KMS-11 (cell line): Measurements from ENCODE around the gene STARD13.

Source experiments
- H2AFZ ChIP-seq: fragments of 200-600 bp; sonication (generic); 2 replicates; pipeline ENCODE4 v1.6.1; 2016; ENCODE audit warnings: antibody characterized with exemption, mixed run types, low read depth
- H3K27ac ChIP-seq: fragments of 200-600 bp; sonication (generic); 2 replicates; pipeline ENCODE4 v1.6.1; 2016; ENCODE audit warnings: mild to moderate bottlenecking, mixed run types
- H3K27me3 ChIP-seq: fragments of 200-600 bp; sonication (generic); 2 replicates; pipeline ENCODE4 v1.6.1; 2017; ENCODE audit warnings: mild to moderate bottlenecking, low read depth, mixed run types, moderate library complexity; ENCODE audit not compliant: insufficient read depth
- H3K36me3 ChIP-seq: fragments of 200-600 bp; sonication (generic); 2 replicates; pipeline ENCODE4 v1.6.1; 2017; ENCODE audit warnings: mild to moderate bottlenecking, mixed run types; ENCODE audit not compliant: insufficient read depth
- H3K4me1 ChIP-seq: fragments of 200-600 bp; sonication (generic); 2 replicates; pipeline ENCODE4 v1.6.1; 2016; ENCODE audit warnings: mild to moderate bottlenecking, low read depth, mixed run types; ENCODE audit not compliant: poor library complexity, severe bottlenecking
- H3K4me2 ChIP-seq: fragments of 200-600 bp; sonication (generic); 2 replicates; pipeline ENCODE4 v1.7.0; 2016; ENCODE audit warnings: mild to moderate bottlenecking, mixed run types
- H3K4me3 ChIP-seq: fragments of 200-600 bp; sonication (generic); IDR thresholded peaks from 2 replicates; pipeline ENCODE4 v1.6.1; 2017; ENCODE audit warnings: low read depth, low read length, mixed read lengths; ENCODE audit not compliant: insufficient read depth
- H3K79me2 ChIP-seq: fragments of 200-600 bp; sonication (generic); 2 replicates; pipeline ENCODE4 v1.6.1; 2016; ENCODE audit warnings: low read depth, mixed run types; ENCODE audit not compliant: insufficient read depth
- H3K9ac ChIP-seq: fragments of 200-600 bp; sonication (generic); 2 replicates; pipeline ENCODE4 v1.6.1; 2016; ENCODE audit warnings: mild to moderate bottlenecking, mixed run types
- H4K20me1 ChIP-seq: fragments of 200-600 bp; sonication (generic); 2 replicates; pipeline ENCODE4 v1.6.1; 2016; ENCODE audit warnings: mild to moderate bottlenecking, mixed run types; ENCODE audit not compliant: insufficient read depth
- TF ChIP-seq, protein P1 (sequence below): fragments of 200-600 bp; sonication (generic); conservative IDR thresholded peaks from 2 replicates; pipeline ENCODE4 v1.6.1; 2017; ENCODE audit warnings: low read depth, mild to moderate bottlenecking, antibody characterized with exemption, low read length, moderate library complexity, mixed read lengths

The STARD13 gene

DNA sequence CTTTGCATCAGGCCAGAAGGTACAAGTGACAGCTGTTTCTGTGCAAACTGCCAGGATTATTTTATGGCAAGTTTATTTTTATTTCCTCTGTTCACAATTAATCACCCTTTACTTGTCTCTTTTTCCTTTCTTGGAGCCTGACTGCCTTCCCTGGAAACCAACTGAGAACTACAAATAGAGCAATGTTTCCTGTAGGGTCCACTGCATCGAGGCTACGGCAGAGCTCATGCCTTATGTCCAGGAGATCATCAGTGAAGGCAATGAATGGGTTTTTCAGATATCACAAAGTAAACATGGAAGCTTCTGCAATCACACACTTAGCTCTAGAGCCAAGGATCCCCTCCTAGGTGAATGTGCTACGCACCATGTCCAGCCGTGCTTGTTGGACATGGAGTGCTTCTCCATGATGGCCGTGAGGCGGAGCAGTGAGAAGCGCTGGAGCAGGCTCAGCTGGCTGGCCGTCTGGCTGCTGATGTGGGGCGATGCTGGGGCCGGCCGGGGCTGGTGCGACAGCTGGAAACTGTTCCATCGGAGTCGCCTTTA is 158.5 kb downstream of the STARD13 start:
- TF ChIP-seq, protein P1, sequence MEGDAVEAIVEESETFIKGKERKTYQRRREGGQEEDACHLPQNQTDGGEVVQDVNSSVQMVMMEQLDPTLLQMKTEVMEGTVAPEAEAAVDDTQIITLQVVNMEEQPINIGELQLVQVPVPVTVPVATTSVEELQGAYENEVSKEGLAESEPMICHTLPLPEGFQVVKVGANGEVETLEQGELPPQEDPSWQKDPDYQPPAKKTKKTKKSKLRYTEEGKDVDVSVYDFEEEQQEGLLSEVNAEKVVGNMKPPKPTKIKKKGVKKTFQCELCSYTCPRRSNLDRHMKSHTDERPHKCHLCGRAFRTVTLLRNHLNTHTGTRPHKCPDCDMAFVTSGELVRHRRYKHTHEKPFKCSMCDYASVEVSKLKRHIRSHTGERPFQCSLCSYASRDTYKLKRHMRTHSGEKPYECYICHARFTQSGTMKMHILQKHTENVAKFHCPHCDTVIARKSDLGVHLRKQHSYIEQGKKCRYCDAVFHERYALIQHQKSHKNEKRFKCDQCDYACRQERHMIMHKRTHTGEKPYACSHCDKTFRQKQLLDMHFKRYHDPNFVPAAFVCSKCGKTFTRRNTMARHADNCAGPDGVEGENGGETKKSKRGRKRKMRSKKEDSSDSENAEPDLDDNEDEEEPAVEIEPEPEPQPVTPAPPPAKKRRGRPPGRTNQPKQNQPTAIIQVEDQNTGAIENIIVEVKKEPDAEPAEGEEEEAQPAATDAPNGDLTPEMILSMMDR: no peak
- Histone ChIP-seq H2AFZ (no peak overlapping the region), H3K36me3 (no peaks in the 10 kb centered on the region), H3K4me3 (no peak overlapping the region), H3K27ac (no peak overlapping the region), H3K27me3 (no peaks in the 10 kb centered on the region), H3K9ac (no peak overlapping the region), H3K4me2 (no peak overlapping the region), H3K79me2 (no peaks in the 10 kb centered on the region), H4K20me1 (no peaks in the 10 kb centered on the region), H3K4me1 (peaks cover 9% of the 10 kb centered on the region)

GRCh38 chr13:33125821-33126570 is 159.6 kb downstream of the STARD13 start:
- H3K9ac ChIP-seq: no peak overlapping the region
- no peak overlapping the region for H3K4me2 ChIP-seq
- no peaks in the 10 kb centered on the region for H3K36me3 ChIP-seq
- no peaks in the 10 kb centered on the region for H3K79me2 ChIP-seq
- H3K4me3 ChIP-seq: no peak overlapping the region
- H4K20me1 ChIP-seq: no peaks in the 10 kb centered on the region
- H3K27ac ChIP-seq: no peak overlapping the region
- TF ChIP-seq, protein P1: no peak
- H3K27me3 ChIP-seq: no peaks in the 10 kb centered on the region
- peaks cover 9% of the 10 kb centered on the region for H3K4me1 ChIP-seq
- no peak overlapping the region for H2AFZ ChIP-seq

GRCh38 chr13:33123066-33123859 is 162.3 kb downstream of the STARD13 start:
- H3K36me3 ChIP-seq: no peaks in the 10 kb centered on the region
- H3K4me3 ChIP-seq: no peak overlapping the region
- H3K79me2 ChIP-seq: no peaks in the 10 kb centered on the region
- no peak overlapping the region for H3K27ac ChIP-seq
- H3K9ac ChIP-seq: no peak overlapping the region
- TF ChIP-seq, protein P1: no peak
- no peak overlapping the region for H3K4me2 ChIP-seq
- H3K27me3 ChIP-seq: no peaks in the 10 kb centered on the region
- no peaks in the 10 kb centered on the region for H4K20me1 ChIP-seq
- peaks cover 9% of the 10 kb centered on the region for H3K4me1 ChIP-seq
- H2AFZ ChIP-seq: no peak overlapping the region

GRCh38 chr13:33119856-33120543 is 165.6 kb downstream of the STARD13 start:
- H3K9ac ChIP-seq: no peak overlapping the region
- H3K4me1 ChIP-seq: peaks cover 9% of the 10 kb centered on the region
- no peak overlapping the region for H3K4me3 ChIP-seq
- no peaks in the 10 kb centered on the region for H3K27me3 ChIP-seq
- no peaks in the 10 kb centered on the region for H3K36me3 ChIP-seq
- no peak overlapping the region for H3K4me2 ChIP-seq
- H3K27ac ChIP-seq: no peak overlapping the region
- no peak overlapping the region for H2AFZ ChIP-seq
- TF ChIP-seq, protein P1: no peak
- H3K79me2 ChIP-seq: no peaks in the 10 kb centered on the region
- H4K20me1 ChIP-seq: no peaks in the 10 kb centered on the region
